ENCODE measurements around the gene SLC22A23. TPM values are rescaled to one million over a fixed set of nuclear protein-coding genes. Genes with fewer than 3 reads are reported as not detected.

The SLC22A23 gene
- total and polyA plus RNA-seq, 2 experiments from 2014 or later: 6.1 to 38.3 TPM

DNA sequence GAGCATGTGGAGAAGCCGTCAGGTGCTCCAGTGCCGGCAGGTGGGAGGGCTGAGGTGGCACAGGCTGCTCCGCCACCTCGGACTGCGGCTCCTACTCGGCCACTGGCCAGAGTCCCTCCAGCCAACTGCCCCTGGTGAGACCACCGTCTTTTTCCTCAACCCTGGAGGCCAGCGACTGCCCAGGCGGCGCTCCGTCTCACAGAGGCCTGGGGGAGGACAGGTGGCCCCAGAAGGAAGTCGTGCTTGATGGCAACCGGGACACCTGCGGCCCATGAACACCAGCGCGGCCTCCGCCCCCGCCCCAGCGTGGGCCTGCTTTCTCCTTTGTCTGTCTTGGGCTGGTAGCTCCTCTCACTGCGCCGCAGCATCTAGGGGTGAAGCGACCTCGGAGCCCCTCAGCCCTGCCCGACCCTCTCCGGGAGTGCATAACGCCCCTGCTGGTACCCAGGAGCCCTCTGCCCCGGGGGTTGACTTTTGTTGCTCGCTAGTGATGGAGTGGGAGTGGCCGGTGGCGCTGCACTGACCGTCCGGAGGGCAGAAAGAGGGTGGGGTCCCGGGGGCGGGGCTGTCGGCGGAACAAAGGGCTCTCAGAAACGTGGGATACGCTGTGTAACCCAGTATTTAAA is 228.7 kb downstream of the SLC22A23 start:
- Mint-ChIP-seq H3K36me3 (ENCODE audit: low read depth) (peaks cover 30% of the 10 kb centered on the region), H3K4me3 (peak overlapping the region; percentile 91), H3K9me3 (no peaks in the 10 kb centered on the region; the same call in 2 of the 3 replicates), H3K4me1 (peaks cover 47% of the 10 kb centered on the region), H3K27me3 (ENCODE audit: insufficient read depth, low read depth, poor library complexity) (peaks cover 46% of the 10 kb centered on the region), H3K27ac (peak overlapping the region; percentile 94)
- peak overlapping the region; percentile 79; the same call in 1 of the 2 replicates for H3K27ac ChIP-seq (ENCODE audit: low read depth)
- peaks cover 26% of the 10 kb centered on the region for H4K20me1 ChIP-seq (replicated peaks; ENCODE audit: insufficient read depth)
- H3K4me3 ChIP-seq: peak overlapping the region; percentile 93
- peaks cover 36% of the 10 kb centered on the region for H3K4me1 ChIP-seq (ENCODE audit: insufficient read depth)
- TF ChIP-seq NANOG (IDR thresholded peaks at IDR 0.05; ENCODE audit: borderline replicate concordance) (no peak), ZNF331 (CRISPR knock-in tag; IDR thresholded peaks at IDR 0.05; ENCODE audit: low read depth) (no peak), CREB1 (CRISPR knock-in tag; IDR thresholded peaks at IDR 0.05; ENCODE audit: low read depth) (no peak), EZH2 (IDR thresholded peaks at IDR 0.05; ENCODE audit: low read depth, unreplicated experiment) (no peak), POLR2AphosphoS5 (IDR thresholded peaks at IDR 0.05; ENCODE audit: low read depth) (peak; percentile 74), STAT1 (IDR thresholded peaks at IDR 0.05; ENCODE audit: unreplicated experiment) (no peak), EZH2phosphoT487 (IDR thresholded peaks at IDR 0.05; ENCODE audit: unreplicated experiment) (no peak), ZNF114 (CRISPR knock-in tag; IDR thresholded peaks at IDR 0.05) (no peak), JUNB (IDR thresholded peaks at IDR 0.05; ENCODE audit: unreplicated experiment) (no peak)
- TF ChIP-seq, protein P1, sequence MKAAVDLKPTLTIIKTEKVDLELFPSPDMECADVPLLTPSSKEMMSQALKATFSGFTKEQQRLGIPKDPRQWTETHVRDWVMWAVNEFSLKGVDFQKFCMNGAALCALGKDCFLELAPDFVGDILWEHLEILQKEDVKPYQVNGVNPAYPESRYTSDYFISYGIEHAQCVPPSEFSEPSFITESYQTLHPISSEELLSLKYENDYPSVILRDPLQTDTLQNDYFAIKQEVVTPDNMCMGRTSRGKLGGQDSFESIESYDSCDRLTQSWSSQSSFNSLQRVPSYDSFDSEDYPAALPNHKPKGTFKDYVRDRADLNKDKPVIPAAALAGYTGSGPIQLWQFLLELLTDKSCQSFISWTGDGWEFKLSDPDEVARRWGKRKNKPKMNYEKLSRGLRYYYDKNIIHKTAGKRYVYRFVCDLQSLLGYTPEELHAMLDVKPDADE (IDR thresholded peaks at IDR 0.05): 0 out of 2 replicates have a peak, but pooled peaks have one; percentile 36
- TF ChIP-seq, protein P2, sequence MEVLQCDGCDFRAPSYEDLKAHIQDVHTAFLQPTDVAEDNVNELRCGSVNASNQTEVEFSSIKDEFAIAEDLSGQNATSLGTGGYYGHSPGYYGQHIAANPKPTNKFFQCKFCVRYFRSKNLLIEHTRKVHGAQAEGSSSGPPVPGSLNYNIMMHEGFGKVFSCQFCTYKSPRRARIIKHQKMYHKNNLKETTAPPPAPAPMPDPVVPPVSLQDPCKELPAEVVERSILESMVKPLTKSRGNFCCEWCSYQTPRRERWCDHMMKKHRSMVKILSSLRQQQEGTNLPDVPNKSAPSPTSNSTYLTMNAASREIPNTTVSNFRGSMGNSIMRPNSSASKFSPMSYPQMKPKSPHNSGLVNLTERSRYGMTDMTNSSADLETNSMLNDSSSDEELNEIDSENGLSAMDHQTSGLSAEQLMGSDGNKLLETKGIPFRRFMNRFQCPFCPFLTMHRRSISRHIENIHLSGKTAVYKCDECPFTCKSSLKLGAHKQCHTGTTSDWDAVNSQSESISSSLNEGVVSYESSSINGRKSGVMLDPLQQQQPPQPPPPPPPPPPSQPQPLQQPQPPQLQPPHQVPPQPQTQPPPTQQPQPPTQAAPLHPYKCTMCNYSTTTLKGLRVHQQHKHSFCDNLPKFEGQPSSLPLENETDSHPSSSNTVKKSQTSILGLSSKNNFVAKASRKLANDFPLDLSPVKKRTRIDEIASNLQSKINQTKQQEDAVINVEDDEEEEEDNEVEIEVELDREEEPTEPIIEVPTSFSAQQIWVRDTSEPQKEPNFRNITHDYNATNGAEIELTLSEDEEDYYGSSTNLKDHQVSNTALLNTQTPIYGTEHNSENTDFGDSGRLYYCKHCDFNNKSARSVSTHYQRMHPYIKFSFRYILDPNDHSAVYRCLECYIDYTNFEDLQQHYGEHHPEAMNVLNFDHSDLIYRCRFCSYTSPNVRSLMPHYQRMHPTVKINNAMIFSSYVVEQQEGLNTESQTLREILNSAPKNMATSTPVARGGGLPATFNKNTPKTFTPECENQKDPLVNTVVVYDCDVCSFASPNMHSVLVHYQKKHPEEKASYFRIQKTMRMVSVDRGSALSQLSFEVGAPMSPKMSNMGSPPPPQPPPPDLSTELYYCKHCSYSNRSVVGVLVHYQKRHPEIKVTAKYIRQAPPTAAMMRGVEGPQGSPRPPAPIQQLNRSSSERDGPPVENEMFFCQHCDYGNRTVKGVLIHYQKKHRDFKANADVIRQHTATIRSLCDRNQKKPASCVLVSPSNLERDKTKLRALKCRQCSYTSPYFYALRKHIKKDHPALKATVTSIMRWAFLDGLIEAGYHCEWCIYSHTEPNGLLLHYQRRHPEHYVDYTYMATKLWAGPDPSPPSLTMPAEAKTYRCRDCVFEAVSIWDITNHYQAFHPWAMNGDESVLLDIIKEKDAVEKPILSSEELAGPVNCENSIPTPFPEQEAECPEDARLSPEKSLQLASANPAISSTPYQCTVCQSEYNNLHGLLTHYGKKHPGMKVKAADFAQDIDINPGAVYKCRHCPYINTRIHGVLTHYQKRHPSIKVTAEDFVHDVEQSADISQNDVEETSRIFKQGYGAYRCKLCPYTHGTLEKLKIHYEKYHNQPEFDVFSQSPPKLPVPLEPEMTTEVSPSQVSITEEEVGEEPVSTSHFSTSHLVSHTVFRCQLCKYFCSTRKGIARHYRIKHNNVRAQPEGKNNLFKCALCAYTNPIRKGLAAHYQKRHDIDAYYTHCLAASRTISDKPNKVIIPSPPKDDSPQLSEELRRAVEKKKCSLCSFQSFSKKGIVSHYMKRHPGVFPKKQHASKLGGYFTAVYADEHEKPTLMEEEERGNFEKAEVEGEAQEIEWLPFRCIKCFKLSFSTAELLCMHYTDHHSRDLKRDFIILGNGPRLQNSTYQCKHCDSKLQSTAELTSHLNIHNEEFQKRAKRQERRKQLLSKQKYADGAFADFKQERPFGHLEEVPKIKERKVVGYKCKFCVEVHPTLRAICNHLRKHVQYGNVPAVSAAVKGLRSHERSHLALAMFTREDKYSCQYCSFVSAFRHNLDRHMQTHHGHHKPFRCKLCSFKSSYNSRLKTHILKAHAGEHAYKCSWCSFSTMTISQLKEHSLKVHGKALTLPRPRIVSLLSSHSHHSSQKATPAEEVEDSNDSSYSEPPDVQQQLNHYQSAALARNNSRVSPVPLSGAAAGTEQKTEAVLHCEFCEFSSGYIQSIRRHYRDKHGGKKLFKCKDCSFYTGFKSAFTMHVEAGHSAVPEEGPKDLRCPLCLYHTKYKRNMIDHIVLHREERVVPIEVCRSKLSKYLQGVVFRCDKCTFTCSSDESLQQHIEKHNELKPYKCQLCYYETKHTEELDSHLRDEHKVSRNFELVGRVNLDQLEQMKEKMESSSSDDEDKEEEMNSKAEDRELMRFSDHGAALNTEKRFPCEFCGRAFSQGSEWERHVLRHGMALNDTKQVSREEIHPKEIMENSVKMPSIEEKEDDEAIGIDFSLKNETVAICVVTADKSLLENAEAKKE (CRISPR knock-in tag; IDR thresholded peaks at IDR 0.05): no peak
- TF ChIP-seq, protein P3, sequence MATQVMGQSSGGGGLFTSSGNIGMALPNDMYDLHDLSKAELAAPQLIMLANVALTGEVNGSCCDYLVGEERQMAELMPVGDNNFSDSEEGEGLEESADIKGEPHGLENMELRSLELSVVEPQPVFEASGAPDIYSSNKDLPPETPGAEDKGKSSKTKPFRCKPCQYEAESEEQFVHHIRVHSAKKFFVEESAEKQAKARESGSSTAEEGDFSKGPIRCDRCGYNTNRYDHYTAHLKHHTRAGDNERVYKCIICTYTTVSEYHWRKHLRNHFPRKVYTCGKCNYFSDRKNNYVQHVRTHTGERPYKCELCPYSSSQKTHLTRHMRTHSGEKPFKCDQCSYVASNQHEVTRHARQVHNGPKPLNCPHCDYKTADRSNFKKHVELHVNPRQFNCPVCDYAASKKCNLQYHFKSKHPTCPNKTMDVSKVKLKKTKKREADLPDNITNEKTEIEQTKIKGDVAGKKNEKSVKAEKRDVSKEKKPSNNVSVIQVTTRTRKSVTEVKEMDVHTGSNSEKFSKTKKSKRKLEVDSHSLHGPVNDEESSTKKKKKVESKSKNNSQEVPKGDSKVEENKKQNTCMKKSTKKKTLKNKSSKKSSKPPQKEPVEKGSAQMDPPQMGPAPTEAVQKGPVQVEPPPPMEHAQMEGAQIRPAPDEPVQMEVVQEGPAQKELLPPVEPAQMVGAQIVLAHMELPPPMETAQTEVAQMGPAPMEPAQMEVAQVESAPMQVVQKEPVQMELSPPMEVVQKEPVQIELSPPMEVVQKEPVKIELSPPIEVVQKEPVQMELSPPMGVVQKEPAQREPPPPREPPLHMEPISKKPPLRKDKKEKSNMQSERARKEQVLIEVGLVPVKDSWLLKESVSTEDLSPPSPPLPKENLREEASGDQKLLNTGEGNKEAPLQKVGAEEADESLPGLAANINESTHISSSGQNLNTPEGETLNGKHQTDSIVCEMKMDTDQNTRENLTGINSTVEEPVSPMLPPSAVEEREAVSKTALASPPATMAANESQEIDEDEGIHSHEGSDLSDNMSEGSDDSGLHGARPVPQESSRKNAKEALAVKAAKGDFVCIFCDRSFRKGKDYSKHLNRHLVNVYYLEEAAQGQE (IDR thresholded peaks at IDR 0.05; ENCODE audit: unreplicated experiment): peak; percentile 19
- TF ChIP-seq, protein P4, sequence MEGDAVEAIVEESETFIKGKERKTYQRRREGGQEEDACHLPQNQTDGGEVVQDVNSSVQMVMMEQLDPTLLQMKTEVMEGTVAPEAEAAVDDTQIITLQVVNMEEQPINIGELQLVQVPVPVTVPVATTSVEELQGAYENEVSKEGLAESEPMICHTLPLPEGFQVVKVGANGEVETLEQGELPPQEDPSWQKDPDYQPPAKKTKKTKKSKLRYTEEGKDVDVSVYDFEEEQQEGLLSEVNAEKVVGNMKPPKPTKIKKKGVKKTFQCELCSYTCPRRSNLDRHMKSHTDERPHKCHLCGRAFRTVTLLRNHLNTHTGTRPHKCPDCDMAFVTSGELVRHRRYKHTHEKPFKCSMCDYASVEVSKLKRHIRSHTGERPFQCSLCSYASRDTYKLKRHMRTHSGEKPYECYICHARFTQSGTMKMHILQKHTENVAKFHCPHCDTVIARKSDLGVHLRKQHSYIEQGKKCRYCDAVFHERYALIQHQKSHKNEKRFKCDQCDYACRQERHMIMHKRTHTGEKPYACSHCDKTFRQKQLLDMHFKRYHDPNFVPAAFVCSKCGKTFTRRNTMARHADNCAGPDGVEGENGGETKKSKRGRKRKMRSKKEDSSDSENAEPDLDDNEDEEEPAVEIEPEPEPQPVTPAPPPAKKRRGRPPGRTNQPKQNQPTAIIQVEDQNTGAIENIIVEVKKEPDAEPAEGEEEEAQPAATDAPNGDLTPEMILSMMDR (conservative IDR thresholded peaks at IDR 0.05; ENCODE audit: low read depth in 2 of 2): 0 out of 4 replicates have a peak, but pooled peaks have one; percentile 4 to 11
- H3K4me2 ChIP-seq: peak overlapping the region; percentile 96
- H3K79me2 ChIP-seq (replicated peaks; ENCODE audit: insufficient read depth): peaks cover 21% of the 10 kb centered on the region
- peak; percentile 29 for ATAC-seq
- peaks cover 34% of the 10 kb centered on the region for H3F3A ChIP-seq (replicated peaks; ENCODE audit: low read depth)
- peaks cover 33% of the 10 kb centered on the region for H3K27me3 ChIP-seq (ENCODE audit: insufficient read depth)
- H3K9me2 ChIP-seq (ENCODE audit: insufficient read depth): no peaks in the 10 kb centered on the region
- peak overlapping the region; percentile 72 for H2AFZ ChIP-seq
- DNase-seq (ENCODE audit: low spot score): peak; percentile 88
- H3K36me3 ChIP-seq (ENCODE audit: insufficient read depth): peaks cover 6% of the 10 kb centered on the region
